ENCODE results near the gene YIF1A.

DNA sequence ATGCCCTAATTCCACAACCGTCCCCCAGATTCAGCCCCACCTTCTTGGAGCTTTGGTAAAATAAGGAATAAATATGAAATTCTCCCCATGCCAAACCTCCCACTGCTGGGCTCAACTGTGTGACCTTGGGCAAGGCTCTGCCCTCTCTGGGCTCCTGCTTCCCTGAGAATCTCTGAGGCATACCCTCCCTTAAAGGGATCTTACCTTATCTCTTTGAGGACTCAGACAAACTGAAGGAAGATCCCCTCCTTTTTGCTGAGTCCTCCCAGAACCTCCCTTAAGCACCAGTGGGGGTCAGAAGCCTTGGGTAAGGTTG is 25.2 kb upstream of the YIF1A start:
- TF ChIP-seq, protein P1, sequence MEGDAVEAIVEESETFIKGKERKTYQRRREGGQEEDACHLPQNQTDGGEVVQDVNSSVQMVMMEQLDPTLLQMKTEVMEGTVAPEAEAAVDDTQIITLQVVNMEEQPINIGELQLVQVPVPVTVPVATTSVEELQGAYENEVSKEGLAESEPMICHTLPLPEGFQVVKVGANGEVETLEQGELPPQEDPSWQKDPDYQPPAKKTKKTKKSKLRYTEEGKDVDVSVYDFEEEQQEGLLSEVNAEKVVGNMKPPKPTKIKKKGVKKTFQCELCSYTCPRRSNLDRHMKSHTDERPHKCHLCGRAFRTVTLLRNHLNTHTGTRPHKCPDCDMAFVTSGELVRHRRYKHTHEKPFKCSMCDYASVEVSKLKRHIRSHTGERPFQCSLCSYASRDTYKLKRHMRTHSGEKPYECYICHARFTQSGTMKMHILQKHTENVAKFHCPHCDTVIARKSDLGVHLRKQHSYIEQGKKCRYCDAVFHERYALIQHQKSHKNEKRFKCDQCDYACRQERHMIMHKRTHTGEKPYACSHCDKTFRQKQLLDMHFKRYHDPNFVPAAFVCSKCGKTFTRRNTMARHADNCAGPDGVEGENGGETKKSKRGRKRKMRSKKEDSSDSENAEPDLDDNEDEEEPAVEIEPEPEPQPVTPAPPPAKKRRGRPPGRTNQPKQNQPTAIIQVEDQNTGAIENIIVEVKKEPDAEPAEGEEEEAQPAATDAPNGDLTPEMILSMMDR (optimal IDR thresholded peaks at IDR 0.05 in 1 of 3, IDR thresholded peaks at IDR 0.05 in 1 of 3, conservative IDR thresholded peaks at IDR 0.05 in 1 of 3; ENCODE audit: extremely low read depth in 1 of 3, insufficient read depth in 2 of 3, low read length in 3 of 3), result no peak
- TF ChIP-seq EZH2 (IDR thresholded peaks at IDR 0.05; ENCODE audit: low read length), result no peak
